ENCODE results near the gene PCK2. TPM values are rescaled to one million over a fixed set of nuclear protein-coding genes. Genes with fewer than 3 reads are reported as not detected.

The PCK2 gene
- total and polyA plus RNA-seq, 2 of the 13 experiments (the other 11 are each of a cell fraction or from before 2014, with no cell fraction given): 129 to 272 TPM

DNA sequence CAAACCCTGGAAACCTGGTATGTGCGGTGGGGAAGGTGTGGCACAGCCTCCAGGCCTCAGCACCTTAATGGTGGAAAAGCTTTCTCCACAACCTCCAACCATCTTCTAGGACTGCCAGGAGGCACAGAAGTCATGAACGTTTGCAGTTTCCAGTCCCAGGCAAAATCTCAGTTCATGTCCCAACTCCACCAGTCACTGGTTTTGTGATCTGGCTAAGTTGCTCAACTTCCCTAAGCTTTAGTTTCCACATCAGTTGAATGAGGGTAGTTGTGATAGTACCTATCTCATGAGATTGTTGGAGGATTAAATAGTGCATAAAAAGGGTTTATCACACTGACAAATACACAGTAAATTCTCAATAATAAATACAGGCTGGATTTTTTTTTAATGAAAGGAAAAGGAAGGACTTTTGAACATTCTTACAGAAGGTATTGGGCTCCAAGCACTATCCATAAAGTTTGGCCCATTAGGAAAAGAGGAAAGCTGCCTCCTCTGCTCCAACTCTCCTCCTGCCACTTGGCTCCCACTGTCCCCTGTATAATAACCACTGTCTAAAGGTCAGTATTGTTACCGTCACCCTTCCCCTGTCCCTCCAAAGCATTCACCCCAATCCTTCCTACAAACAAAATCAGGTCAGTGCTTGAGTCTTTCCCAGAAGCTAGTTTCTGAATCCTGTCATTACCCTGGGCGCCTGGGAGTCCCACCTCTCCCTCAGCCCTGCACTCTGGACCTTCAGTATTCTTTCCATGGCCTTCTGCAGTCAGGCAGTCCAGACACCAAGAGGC lies 6.3 kb downstream of the PCK2 start (continued):
- TF ChIP-seq, protein P1, sequence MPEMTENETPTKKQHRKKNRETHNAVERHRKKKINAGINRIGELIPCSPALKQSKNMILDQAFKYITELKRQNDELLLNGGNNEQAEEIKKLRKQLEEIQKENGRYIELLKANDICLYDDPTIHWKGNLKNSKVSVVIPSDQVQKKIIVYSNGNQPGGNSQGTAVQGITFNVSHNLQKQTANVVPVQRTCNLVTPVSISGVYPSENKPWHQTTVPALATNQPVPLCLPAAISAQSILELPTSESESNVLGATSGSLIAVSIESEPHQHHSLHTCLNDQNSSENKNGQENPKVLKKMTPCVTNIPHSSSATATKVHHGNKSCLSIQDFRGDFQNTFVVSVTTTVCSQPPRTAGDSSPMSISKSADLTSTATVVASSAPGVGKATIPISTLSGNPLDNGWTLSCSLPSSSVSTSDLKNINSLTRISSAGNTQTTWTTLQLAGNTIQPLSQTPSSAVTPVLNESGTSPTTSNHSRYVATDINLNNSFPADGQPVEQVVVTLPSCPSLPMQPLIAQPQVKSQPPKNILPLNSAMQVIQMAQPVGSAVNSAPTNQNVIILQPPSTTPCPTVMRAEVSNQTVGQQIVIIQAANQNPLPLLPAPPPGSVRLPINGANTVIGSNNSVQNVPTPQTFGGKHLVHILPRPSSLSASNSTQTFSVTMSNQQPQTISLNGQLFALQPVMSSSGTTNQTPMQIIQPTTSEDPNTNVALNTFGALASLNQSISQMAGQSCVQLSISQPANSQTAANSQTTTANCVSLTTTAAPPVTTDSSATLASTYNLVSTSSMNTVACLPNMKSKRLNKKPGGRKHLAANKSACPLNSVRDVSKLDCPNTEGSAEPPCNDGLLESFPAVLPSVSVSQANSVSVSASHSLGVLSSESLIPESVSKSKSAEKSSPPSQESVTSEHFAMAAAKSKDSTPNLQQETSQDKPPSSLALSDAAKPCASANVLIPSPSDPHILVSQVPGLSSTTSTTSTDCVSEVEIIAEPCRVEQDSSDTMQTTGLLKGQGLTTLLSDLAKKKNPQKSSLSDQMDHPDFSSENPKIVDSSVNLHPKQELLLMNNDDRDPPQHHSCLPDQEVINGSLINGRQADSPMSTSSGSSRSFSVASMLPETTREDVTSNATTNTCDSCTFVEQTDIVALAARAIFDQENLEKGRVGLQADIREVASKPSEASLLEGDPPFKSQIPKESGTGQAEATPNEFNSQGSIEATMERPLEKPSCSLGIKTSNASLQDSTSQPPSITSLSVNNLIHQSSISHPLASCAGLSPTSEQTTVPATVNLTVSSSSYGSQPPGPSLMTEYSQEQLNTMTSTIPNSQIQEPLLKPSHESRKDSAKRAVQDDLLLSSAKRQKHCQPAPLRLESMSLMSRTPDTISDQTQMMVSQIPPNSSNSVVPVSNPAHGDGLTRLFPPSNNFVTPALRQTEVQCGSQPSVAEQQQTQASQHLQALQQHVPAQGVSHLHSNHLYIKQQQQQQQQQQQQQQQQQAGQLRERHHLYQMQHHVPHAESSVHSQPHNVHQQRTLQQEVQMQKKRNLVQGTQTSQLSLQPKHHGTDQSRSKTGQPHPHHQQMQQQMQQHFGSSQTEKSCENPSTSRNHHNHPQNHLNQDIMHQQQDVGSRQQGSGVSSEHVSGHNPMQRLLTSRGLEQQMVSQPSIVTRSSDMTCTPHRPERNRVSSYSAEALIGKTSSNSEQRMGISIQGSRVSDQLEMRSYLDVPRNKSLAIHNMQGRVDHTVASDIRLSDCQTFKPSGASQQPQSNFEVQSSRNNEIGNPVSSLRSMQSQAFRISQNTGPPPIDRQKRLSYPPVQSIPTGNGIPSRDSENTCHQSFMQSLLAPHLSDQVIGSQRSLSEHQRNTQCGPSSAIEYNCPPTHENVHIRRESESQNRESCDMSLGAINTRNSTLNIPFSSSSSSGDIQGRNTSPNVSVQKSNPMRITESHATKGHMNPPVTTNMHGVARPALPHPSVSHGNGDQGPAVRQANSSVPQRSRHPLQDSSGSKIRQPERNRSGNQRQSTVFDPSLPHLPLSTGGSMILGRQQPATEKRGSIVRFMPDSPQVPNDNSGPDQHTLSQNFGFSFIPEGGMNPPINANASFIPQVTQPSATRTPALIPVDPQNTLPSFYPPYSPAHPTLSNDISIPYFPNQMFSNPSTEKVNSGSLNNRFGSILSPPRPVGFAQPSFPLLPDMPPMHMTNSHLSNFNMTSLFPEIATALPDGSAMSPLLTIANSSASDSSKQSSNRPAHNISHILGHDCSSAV (CRISPR knock-in tag; IDR thresholded peaks at IDR 0.05; ENCODE audit: borderline replicate concordance): 0 out of 2 replicates have a peak, but pooled peaks have one; percentile 43
- TF ChIP-seq MAFF (IDR thresholded peaks at IDR 0.05; ENCODE audit: low read depth, low read length) (no peak), RBFOX2 (IDR thresholded peaks at IDR 0.05; ENCODE audit: low read depth, low read length) (peak; percentile 57; the same call in 1 of the 2 replicates), GZF1 (CRISPR knock-in tag; IDR thresholded peaks at IDR 0.05) (no peak), ZNF790 (CRISPR knock-in tag; IDR thresholded peaks at IDR 0.05; ENCODE audit: borderline replicate concordance) (no peak), POGZ (CRISPR knock-in tag; IDR thresholded peaks at IDR 0.05) (no peak), ZNF761 (CRISPR knock-in tag; conservative IDR thresholded peaks at IDR 0.05) (no peak), ZNF432 (CRISPR knock-in tag; IDR thresholded peaks at IDR 0.05; ENCODE audit: borderline replicate concordance) (no peak), SP5 (CRISPR knock-in tag; IDR thresholded peaks at IDR 0.05; ENCODE audit: borderline replicate concordance, low read depth) (no peak), ATM (IDR thresholded peaks at IDR 0.05; ENCODE audit: borderline replicate concordance) (no peak), PAF1 (CRISPR knock-in tag; IDR thresholded peaks at IDR 0.05) (peak; percentile 93; the same call in 1 of the 2 replicates), ZNF34 (CRISPR knock-in tag; IDR thresholded peaks at IDR 0.05; ENCODE audit: borderline replicate concordance) (no peak), MIXL1 (CRISPR knock-in tag; IDR thresholded peaks at IDR 0.05) (no peak)
- TF ChIP-seq, protein P2, sequence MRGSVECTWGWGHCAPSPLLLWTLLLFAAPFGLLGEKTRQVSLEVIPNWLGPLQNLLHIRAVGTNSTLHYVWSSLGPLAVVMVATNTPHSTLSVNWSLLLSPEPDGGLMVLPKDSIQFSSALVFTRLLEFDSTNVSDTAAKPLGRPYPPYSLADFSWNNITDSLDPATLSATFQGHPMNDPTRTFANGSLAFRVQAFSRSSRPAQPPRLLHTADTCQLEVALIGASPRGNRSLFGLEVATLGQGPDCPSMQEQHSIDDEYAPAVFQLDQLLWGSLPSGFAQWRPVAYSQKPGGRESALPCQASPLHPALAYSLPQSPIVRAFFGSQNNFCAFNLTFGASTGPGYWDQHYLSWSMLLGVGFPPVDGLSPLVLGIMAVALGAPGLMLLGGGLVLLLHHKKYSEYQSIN (CRISPR knock-in tag; IDR thresholded peaks at IDR 0.05; ENCODE audit: borderline replicate concordance): no peak
- TF ChIP-seq, protein P3, sequence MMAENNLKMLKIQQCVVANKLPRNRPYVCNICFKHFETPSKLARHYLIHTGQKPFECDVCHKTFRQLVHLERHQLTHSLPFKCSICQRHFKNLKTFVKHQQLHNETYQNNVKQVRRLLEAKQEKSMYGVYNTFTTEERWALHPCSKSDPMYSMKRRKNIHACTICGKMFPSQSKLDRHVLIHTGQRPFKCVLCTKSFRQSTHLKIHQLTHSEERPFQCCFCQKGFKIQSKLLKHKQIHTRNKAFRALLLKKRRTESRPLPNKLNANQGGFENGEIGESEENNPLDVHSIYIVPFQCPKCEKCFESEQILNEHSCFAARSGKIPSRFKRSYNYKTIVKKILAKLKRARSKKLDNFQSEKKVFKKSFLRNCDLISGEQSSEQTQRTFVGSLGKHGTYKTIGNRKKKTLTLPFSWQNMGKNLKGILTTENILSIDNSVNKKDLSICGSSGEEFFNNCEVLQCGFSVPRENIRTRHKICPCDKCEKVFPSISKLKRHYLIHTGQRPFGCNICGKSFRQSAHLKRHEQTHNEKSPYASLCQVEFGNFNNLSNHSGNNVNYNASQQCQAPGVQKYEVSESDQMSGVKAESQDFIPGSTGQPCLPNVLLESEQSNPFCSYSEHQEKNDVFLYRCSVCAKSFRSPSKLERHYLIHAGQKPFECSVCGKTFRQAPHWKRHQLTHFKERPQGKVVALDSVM (CRISPR knock-in tag; IDR thresholded peaks at IDR 0.05): no peak
- TF ChIP-seq, protein P4, sequence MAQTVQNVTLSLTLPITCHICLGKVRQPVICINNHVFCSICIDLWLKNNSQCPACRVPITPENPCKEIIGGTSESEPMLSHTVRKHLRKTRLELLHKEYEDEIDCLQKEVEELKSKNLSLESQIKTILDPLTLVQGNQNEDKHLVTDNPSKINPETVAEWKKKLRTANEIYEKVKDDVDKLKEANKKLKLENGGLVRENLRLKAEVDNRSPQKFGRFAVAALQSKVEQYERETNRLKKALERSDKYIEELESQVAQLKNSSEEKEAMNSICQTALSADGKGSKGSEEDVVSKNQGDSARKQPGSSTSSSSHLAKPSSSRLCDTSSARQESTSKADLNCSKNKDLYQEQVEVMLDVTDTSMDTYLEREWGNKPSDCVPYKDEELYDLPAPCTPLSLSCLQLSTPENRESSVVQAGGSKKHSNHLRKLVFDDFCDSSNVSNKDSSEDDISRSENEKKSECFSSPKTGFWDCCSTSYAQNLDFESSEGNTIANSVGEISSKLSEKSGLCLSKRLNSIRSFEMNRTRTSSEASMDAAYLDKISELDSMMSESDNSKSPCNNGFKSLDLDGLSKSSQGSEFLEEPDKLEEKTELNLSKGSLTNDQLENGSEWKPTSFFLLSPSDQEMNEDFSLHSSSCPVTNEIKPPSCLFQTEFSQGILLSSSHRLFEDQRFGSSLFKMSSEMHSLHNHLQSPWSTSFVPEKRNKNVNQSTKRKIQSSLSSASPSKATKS (CRISPR knock-in tag; IDR thresholded peaks at IDR 0.05): no peak
